22Rv1 (cell line): Measurements from ENCODE around the gene CALCA.
"Not testable (repeated sequence)": the region's sequence is repeated elsewhere in the genome, so short reads cannot be mapped to it uniquely, and the experiment has no call there.

Experiments used
- CTCF ChIP-seq: fragments of 450-650 bp; IDR thresholded peaks from 2 replicates; pipeline ENCODE4 v1.5.1; 2017; ENCODE audit warnings: mild to moderate bottlenecking
- ZFX ChIP-seq: fragments of 450-650 bp; IDR thresholded peaks from 2 replicates; pipeline ENCODE4 v1.6.1; 2017; ENCODE audit warnings: antibody characterized with exemption, borderline replicate concordance

DNA sequence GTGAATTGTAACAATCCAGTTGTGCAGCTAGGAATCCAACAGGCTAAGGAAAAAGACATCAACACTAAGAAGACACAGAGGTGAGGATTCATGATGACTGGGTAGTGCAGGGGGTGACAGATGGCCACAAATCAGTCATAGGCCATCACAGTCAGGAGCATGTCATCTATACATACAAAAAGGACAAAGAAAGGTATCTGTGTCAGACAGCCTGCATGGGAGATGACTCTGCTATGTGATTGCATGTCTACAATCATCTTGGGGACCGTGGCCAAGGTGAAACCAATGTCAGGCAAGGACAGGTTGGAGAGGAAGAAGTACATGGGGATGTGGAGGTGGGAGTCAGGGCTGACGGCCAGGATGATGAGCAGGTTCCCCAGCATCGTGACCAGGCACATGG is 16.0 kb upstream of the CALCA start:
- not testable (repeated sequence) for TF ChIP-seq CTCF, ZFX
